NCI-H2196 (cell line): ENCODE measurements around the gene RASEF.
"Not testable (repeated sequence)": the region's sequence is repeated elsewhere in the genome, so short reads cannot be mapped to it uniquely, and the experiment has no call there.

ENCODE experiments used
- DNase-seq: peaks from one replicate; lab custom pipeline; 2025; ENCODE audit not compliant: unreplicated experiment; lab: John Stamatoyannopoulos, UW

Gene RASEF

DNA sequence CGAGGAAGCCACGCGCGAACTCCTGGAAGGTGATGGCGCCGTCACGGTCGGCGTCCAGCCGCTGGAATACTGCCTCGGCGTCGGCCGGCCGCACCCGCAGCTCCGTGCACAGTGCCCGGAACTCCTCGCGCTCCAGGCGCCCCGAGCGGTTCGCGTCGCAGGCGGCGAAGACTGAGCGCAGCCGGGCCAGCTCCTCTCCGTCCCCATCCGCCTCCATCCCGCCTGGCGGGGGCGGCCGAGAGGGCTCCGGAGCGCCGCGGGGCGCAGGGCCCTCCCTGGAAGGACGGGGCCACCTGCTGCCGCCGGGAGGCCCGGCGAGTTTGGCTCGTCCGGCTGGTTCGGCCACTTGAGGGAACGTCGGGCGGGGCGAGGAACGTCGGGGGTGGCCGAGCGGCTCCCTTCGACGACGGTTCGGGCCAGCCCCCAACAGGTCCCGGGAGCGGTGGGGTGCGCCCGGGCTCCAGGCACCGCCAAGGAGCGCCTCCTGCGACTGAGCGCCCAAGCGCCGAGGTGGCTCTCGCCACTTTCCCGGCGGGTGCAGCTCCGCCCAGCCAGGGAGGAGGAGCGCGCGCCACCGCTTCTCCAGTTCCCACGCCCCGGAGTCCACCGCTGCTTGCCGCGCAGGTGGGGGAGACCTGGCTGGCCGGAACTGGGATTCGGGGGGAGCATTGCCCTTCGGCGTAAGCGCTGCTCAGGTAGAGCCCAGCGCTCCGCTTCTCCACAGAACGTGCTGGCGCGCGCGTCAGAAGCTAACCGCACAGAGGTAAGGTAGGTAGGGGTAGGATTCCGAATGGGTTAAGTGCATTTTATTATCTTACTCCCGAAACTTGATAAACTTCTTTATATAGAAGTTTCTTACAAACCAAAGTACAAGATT, at the start of gene RASEF:
Gene RASEF (minus strand): TSS at position 492 of the 877 bp plus-strand sequence. CDS start 275 bp downstream, at position 217.
- peak; percentile 76 for DNase-seq

DNA sequence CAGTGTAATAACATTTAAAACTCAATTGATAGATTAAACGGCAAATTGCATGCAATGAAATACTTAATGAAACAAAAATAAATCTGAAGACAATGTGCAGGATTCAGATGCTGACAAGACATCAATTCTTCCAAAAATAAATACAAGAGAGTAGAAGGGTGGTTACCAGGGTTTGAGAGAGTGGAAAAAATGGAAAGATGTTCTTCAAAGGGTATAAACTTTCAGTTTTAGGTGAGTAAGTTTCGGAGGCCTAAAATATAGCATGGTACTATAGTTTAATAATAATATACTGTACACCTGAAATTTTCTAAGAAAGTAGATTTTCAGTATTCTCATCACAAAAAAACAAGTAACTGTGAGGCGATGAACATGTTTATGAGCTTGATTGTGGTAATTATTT, 48.2 kb upstream of the RASEF start:
- no peak for DNase-seq

DNA sequence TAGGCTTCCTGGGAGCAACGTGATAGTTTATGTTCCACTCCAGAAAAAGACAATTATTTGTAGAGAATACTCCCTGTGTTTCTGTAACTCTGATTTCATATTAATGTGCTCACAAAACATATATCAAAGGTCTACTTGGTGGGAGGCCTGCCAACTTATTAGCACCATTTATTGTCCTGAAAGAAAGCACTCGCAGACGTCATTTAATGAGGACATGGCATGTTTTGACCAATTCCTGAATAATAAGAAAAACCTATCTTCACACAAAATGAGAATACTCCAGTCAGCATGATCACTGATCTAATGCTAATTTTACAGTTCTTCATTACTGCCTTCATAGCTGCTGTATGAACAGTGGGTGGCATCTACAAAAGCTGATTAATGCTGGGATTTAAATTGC, 46.4 kb upstream of the RASEF start:
- DNase-seq, result no peak

DNA sequence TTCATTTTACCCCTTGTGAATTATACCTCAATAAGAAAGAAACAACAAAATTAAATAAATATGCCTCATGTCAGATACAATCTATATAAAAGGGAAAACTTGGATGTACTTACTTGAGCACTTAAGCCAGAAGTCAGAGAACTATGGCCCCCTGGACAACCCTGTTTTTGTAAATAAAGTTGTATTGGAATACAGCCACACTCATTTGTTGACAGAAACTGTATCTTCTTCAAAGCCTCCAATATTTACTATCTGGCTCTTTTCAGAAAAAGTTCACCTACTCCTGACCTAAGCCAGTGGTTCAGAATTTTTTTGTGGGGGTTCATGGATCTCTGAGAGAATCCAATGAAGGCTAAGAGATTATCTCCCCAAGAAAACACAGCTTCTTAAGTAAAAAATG, 45.3 kb upstream of the RASEF start:
- DNase-seq, result no peak

DNA sequence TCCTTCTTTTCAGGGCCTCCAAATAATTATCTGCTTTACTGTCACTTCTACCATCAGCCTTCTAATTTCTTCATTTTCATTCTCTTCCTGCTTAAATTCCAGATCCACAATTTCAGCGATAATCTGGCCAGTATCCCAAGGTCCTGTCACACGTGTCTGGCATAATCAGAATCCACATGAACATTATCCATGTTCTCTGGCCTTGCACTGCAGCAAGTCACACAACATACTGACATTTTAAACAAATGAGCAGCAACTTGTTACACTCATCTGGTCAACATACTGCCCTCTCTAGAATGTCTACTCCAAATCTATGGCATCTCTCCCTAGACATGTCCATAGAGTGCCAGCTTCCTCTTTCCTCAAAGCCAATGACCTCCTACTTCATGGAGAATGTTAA, 43.8 kb upstream of the RASEF start:
- no peak for DNase-seq

DNA sequence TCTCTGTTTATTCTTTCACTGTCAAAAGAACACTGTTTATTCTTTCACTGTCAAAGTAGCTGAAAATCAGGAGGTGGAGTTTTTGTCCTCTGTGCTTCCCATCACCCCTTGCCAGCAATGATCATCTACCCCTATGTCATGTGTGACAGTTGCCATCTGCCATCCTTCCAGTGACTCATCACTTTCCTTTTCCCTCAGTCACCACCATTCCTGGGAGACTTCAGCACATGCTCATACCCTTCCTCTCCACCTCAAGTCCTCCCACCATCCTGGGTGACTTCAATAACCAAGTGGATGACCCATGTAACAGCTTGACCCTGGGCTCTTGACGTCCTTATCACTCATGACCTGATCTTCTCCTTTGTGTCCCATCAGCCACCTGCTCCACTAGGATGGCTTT, 43.3 kb upstream of the RASEF start:
- no peak for DNase-seq

DNA sequence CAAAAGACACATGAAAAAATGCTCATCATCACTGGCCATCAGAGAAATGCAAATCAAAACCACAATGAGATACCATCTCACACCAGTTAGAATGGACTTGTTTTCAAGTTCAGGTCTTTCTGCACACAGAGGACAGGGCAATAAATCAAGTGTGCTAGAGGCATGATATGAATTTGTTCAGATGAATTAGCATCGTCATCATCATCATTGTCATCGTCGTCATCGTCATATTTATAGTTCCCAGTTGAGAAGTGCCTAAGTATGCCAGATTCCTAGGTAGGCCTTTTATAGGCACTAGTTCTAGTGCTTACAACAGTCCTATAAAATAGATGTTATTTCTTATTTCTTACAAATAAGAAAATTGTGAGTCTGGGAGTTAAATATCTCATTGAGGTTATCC, 34.7 kb upstream of the RASEF start:
- no peak for DNase-seq

DNA sequence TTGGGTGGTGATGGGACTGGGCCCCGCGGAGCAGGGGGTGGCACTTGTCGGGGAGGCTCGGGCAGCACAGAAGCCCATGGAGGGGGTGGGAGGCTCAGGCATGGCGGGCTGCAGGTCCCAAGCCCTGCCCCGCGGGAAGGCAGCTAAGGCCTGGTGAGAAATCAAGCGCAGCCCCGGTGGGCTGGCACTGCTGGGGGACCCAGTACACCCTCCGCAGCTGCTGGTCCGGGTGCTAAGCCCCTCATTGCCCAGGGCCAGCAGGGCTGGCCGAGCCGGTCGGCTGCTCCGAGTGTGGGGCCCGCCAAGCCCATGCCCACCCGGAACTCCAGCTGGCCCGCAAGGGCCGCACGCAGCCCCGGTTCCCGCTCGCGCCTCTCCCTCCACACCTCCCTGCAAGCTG, 30.4 kb upstream of the RASEF start:
- not testable (repeated sequence) for DNase-seq

DNA sequence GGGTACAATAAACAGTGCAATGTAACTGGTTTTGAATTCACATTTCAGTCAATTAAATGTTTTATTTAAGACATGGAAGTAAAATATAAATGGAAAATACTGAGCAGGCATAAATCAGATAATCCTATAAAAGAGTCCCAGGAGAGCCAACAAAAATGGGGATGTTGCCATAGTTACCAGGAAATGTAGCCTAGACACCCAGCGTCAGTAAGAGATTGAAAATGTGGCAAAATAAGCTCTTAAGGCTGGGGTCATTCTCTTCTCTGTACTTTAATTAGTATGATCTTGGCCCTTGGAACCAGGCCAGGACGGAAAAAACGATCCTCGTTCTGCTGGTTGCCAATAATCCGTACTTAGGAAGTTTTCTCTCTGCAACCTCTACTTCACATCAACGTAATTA, 18.9 kb upstream of the RASEF start:
- DNase-seq, result no peak

DNA sequence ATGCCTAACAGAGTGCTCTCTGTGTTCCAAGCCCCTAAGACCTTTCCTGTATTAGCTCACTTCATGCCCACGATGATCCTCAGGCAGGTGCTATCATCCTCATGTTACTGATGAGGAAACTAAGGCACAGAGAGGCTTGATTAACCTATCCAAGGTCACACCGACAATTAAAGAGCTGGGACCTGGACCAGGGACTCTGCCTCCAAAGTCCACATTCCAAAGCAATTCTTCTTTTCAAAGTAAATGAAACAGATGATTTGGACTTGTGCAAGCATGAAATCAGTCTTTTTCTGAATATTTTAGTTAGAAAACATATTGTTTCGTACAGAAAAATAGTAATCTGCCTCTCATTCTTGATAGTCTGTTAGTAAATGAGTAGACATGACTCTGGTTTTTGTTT, 18.1 kb upstream of the RASEF start:
- DNase-seq, result no peak

DNA sequence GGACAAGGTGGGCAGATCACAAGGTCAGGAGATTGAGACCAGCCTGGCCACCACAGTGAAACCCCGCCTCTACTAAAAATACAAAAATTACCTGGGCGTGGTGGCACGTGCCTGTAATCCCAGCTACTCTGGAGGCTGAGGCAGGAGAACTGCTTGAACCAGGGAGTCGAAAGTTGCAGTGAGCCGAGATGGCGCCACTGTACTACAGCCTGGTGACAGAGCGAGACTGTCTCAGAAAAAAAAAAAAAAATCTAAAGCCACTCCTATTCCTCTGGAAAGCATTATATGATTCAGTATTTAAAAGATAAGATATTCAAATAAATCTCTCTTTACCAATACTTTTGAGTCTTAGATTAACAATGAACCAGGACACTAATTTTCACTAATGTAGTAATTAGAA, 13.0 kb upstream of the RASEF start:
- not testable (repeated sequence) for DNase-seq

DNA sequence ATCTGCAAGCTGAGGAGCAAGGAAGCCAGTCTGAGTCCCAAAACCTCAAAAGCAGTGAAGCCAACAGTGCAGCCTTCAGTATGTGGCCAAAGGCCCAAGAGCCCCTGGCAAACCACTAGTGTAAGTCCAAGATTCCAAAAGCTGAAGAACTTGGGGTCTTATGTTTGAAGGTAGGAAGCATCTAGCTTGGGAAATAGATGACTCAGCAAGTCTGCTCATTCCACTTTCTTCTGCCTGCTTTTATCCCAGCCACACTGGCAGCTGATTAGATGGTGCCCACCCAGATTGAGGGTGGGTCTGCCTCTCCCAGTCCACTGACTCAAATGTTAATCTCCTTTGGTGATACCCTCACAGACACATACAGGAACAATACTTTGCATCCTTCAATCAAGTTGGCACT, 9.6 kb upstream of the RASEF start:
- not testable (repeated sequence) for DNase-seq

DNA sequence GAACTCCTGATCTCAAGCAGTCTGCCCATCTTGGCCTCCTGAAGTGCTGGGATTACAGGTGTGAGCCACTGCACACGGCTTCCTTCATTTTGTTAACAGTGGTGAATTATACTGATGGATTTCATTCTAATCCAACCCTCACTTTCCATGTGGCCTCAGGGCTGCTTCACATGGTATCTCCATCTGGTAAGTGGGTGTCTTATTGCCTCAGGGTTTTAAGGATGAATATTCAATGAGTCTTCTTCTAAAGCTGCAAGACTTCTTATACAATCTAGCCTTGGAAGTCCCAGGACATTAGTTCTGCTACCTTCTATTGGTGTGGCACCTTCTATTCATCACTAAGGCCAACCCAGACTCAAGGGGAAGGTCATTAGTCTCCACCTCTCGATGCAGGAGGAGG, 8.7 kb upstream of the RASEF start:
- DNase-seq, result no peak

DNA sequence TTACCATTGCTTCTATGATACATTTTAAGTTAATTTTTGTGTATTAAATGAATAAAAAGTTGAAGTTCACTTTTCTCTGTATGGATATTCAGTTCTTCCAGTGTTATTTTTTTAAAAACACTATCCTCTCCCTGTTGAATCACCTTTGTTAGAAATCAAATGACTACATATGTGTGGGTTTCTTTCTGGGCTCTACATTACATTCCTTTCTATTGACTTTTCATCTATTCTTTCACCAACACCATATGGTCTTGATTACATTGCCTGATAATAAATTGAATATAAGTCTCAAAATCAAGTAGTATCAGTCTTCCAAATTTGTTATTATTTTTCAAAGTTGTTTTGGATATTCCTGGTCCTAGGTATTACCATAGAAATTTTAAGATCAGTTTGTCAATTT, 7.3 kb upstream of the RASEF start:
- no peak for DNase-seq

DNA sequence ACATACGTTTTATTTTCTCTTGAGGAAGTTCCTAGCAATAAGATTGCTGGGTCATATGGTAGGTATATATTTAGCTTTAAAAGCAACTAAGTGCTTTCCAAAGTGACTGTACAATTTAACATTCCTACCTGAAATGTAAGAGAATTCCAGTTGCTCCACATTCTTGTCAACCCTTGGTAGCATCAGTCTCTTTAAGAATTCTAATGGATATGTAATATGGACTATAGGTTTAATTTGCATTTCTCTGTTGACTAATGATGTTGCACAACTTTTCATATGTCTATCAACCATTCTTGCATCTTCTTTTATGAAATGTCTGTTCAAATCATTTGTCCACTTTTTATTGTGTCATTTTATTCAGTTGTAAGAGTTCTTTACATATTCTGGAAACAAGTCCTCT, 6.7 kb upstream of the RASEF start:
- DNase-seq, result no peak

DNA sequence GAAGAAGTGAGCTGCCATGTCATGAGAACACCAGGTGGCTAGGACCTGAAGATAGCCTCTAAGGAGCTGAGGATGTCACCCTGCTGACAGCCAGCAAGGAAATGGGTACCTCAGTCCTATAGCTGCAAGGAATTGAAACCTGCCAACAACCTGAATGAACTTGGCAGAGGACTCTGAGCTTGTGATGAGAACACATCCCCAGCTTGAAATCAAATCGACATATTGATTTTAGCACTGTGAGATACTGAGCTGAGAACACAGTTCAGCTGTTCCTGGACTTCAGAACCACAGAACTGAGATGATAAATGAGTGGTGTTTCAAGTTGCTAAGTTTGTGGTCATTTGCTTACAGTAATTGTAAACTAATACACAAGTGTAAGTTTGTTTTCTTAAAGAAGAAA, 5.5 kb upstream of the RASEF start:
- DNase-seq, result no peak

DNA sequence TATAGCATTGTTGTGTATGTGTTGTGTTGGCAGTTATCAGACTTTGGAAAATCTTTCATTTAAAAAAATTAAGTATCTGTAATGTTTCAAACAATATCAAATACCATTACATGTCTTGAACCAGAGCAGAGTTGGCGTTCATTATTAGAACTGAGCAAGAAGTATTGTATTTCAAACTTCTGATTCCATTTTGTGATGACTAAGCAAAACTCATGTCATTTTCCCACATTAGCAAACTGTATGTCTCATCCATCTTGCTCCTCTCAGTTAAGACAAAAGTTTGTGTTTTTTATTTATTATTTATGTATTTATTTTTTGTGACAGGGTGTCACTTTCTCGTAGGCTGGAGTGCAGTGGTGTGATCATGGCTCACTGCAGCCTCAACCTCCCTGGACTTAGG, 4.6 kb upstream of the RASEF start:
- DNase-seq, result no peak

DNA sequence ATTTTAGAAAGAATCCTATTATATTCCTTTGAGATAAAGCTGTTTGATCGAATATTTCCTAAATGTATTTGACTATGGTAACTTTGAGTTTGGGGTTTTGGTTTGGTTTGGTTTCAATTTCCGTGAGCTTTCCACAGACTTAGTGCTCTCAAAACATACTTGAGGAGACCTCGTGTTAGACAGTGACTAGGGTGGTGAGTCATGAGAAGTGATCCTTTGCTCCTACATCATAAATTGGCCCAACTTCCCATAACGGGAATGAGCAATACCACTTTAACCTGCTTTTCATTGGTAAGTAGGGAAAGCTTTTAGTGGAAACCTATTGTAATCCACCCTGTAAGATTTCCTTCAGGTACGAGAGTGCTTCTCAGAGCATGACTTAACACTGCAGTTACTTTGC, 3.8 kb upstream of the RASEF start:
- no peak for DNase-seq

DNA sequence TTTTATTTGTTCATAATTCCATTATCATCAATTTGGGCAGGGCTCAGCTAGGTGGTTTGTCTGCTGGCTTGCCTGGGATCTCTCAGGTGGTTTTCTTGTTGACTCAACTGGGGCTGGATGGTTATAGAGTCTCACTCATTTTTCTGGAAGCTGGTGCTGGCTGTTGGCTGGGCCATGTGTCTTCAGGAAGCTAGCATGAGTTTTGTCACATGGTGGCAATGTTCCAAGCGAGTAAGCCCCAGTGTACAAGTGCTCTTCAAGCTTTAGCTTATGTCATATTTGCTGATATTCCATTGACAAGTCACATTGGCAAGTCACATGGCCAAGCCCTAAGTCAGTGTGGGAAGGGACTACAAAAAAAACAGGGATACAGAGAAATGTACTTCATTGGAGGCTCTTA, 2.3 kb upstream of the RASEF start:
- DNase-seq, result no peak

DNA sequence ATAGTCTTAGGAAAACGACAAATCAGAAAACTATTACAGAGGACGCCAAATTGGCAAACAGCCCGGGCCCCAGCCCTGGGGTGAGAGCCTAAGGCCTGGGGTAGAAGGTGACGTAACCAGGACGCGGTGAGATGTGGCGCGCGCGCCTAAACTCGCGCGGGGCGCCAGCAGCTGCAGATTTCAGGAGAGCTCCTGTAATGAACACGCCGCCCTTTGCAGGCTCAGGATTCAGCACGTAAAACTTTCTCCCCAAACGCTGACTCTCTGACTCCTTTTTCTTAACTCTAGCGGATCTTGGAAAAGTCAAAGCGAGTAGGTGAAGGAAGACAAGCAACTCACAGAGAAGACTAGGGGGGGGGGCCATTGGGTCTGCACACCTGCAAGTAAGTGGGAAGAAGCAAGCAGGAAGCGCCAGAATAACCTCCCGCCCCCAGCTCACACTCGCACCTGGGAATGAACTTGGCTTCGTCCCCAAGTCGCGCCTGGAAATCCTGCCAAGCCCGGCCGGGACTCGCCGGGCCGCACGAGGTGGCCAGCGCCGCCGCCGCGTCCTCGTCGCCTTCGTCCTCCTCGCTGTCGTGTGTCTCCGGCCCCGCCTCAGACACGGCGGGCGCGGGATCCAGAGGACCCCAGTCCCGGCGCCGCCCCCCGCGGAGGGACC, 822 bp downstream of the RASEF start:
- DNase-seq, result peak; percentile 84

DNA sequence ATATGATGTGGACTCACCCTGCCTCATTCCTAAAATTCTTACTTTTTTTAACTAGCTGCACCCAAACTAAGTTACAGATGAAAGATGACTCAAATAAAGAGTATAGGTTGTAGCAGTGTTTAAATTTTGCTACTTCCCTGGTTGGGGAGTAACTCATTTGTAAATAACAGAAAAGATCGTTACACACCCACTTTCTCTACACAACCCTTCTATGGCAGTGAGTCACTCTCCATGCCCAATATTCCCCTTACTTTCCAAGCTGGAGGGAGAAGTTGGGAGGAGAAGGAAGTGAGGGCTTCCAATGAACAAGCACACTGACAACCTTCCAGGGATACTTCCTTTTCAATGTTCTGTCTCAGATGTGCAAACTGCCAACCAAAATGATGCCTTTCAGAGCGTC, 1.9 kb downstream of the RASEF start:
- no peak for DNase-seq

DNA sequence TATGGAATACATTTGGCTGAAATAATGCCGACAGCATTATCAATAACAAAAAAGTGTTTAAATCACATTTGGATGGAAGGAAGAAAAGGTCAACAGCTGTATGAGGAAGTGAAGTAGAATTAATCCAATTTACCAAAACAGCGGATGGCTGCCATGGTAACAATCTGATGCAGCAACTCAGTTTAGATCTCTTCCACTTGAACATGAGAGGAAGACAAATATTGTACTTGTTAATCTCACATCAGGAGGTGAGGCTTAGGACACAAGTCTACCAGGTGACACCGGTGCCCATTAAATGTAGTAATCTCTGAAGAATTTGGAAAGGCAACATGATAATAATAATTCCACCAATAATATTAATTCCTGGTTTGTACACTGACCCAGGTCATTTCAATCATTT, 2.4 kb downstream of the RASEF start:
- peak; percentile 91 for DNase-seq

DNA sequence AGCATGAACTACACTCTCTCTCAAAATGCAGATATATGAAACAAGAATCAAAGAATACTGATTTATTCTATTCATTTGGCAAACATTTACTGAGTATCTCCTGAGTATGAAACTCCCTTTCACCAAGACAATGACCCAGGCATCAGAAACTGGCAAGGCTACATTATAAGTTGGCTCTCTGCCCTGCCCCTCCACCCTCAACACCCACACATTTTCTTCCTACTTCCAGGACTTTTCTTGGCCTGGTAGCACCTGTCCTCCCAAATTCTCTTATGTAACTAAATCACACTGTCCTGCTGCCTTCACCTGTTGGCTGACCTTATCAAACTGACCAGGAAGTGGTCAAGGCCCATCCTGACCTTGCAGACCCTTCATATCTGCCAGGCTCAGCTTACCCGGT, 3.5 kb downstream of the RASEF start:
- DNase-seq, result peak; percentile 30
